ENCODE data around the gene KRTAP10-5. TPM values are rescaled to one million over a fixed set of nuclear protein-coding genes. Genes with fewer than 3 reads are reported as not detected.
"Not testable (repeated sequence)": the region's sequence is repeated elsewhere in the genome, so short reads cannot be mapped to it uniquely, and the experiment has no call there.

The KRTAP10-5 gene
- total RNA-seq, 1 donor from 2014 or later, result not detected

DNA sequence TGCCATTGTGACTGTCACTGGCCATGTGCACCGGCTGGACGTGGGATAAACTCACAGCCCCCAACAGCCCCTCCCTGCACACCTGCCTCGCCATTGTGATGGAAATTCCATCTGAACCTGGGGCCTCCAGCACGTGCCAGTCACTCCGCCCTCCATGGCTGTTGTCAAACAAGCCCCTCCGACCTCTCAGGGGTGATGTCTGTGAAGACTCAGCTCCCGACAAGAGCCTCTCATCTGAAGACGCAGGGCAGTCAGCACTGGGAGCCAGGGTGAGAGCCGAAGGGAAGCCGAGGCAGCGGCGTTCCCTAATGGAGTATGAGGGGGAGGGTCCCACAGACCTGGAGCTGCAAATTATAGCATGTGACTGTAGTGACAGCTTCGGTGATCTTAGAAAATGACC is 27.7 kb downstream of the KRTAP10-5 start:
- TF ChIP-seq, protein P1, sequence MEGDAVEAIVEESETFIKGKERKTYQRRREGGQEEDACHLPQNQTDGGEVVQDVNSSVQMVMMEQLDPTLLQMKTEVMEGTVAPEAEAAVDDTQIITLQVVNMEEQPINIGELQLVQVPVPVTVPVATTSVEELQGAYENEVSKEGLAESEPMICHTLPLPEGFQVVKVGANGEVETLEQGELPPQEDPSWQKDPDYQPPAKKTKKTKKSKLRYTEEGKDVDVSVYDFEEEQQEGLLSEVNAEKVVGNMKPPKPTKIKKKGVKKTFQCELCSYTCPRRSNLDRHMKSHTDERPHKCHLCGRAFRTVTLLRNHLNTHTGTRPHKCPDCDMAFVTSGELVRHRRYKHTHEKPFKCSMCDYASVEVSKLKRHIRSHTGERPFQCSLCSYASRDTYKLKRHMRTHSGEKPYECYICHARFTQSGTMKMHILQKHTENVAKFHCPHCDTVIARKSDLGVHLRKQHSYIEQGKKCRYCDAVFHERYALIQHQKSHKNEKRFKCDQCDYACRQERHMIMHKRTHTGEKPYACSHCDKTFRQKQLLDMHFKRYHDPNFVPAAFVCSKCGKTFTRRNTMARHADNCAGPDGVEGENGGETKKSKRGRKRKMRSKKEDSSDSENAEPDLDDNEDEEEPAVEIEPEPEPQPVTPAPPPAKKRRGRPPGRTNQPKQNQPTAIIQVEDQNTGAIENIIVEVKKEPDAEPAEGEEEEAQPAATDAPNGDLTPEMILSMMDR (IDR thresholded peaks at IDR 0.05; ENCODE audit: partially characterized antibody, unreplicated experiment), result no peak
- Mint-ChIP-seq H3K9me3 (ENCODE audit: unreplicated experiment) (peaks cover 15% of the 10 kb centered on the region), H3K4me1 (ENCODE audit: low read depth, unreplicated experiment) (peaks cover 18% of the 10 kb centered on the region), H3K36me3 (ENCODE audit: unreplicated experiment) (peaks cover 2% of the 10 kb centered on the region), H3K27me3 (ENCODE audit: unreplicated experiment) (peaks cover 21% of the 10 kb centered on the region), H3K27ac (ENCODE audit: unreplicated experiment) (no peak overlapping the region), H3K4me3 (ENCODE audit: unreplicated experiment) (no peak overlapping the region)
- no peak for DNase-seq

DNA sequence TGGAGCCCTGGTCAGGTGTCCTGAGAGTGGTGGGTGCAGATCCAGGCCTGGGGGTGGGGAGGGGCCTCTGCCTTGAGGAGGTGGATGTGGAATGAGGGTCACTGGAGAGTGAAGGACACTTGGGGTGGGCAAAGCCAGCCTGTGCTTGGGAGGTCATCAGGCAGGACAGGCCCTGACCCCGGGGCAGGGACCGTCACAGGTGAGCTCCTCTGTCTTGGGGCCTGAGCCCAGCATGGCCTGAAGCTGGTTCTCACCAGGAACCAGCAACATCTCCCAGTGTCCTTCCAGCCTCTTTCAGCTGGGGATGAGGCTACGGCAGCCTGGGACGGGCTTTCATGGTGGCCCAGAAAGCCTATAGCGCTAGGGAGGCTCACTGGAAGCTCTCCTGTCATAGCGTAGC is 28.3 kb downstream of the KRTAP10-5 start:
- Mint-ChIP-seq H3K4me1 (ENCODE audit: low read depth, unreplicated experiment) (peaks cover 16% of the 10 kb centered on the region), H3K9me3 (ENCODE audit: unreplicated experiment) (peaks cover 16% of the 10 kb centered on the region), H3K27ac (ENCODE audit: unreplicated experiment) (no peak overlapping the region), H3K27me3 (ENCODE audit: unreplicated experiment) (peaks cover 19% of the 10 kb centered on the region), H3K4me3 (ENCODE audit: unreplicated experiment) (no peak overlapping the region), H3K36me3 (ENCODE audit: unreplicated experiment) (peaks cover 5% of the 10 kb centered on the region)
- TF ChIP-seq, protein P1 (IDR thresholded peaks at IDR 0.05; ENCODE audit: partially characterized antibody, unreplicated experiment), result no peak
- DNase-seq, result no peak

DNA sequence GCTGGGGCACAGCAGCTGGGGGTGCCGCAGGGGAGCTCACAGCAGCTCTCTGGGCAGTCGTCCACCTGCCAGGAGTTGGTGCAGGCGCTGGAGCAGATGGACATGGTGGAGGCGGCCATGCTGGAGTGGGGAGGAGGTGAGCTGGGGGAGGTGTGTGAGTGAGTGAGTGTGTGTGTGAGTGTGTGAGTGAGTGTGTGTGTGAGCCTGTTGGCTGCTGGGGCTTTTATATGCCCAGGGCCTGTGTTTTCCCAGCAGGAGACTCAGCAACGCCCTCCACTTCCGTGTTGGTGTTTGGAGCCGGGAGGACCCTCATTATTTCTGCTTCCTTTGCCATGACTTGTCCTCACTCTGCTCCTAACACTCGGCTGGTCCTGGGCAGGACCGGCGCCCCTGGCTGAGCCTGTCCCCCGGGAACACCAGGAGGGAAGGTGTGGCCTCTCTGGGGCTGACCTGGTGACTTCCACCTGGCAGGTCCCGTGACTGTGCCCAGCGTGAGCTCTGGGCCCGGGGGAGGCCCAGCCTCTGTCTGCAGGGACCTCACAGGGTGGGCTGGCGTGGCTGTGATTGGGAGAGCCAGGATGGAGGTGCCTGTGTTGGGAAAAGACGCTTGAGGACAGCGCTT is 29.0 kb downstream of the KRTAP10-5 start, which contains the start of gene KRTAP10-2:
KRTAP10-2 (minus strand) TSS at position 166 of the 622 bp plus-strand sequence; CDS start at position 119, 47 bp downstream.
- Mint-ChIP-seq H3K27me3 (ENCODE audit: unreplicated experiment) (peaks cover 19% of the 10 kb centered on the region), H3K4me1 (ENCODE audit: low read depth, unreplicated experiment) (peaks cover 16% of the 10 kb centered on the region), H3K27ac (ENCODE audit: unreplicated experiment) (peak within 1 kb of the TSS; percentile 86), H3K4me3 (ENCODE audit: unreplicated experiment) (peak within 1 kb of the TSS; percentile 47), H3K9me3 (ENCODE audit: unreplicated experiment) (peaks cover 22% of the 10 kb centered on the region), H3K36me3 (ENCODE audit: unreplicated experiment) (peaks cover 10% of the 10 kb centered on the region)
- no peak for DNase-seq
- TF ChIP-seq, protein P1 (IDR thresholded peaks at IDR 0.05; ENCODE audit: partially characterized antibody, unreplicated experiment), result no peak

DNA sequence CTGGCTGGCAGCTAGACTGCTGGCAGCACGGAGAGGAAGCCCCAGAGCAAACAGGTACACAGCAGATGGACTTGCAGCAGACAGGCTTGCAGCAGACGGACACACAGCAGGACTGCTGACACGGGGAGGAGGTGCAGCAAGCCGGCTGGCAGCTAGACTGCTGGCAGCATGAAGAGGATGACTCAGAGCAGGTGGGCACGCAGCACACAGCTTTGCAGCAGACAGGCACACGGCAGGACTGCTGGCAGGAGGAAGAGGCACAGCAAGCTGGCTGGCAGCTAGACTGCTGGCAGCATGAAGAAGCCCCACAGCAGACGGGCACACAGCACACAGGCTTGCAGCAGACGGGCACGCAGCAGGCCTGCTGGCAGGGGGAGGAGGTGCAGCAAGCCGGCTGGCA is 29.6 kb downstream of the KRTAP10-5 start:
- Mint-ChIP-seq H3K36me3 (ENCODE audit: unreplicated experiment) (peaks cover 10% of the 10 kb centered on the region), H3K4me3 (ENCODE audit: unreplicated experiment) (peak overlapping the region; percentile 47), H3K27ac (ENCODE audit: unreplicated experiment) (peak overlapping the region; percentile 86), H3K27me3 (ENCODE audit: unreplicated experiment) (peaks cover 19% of the 10 kb centered on the region), H3K4me1 (ENCODE audit: low read depth, unreplicated experiment) (peaks cover 16% of the 10 kb centered on the region), H3K9me3 (ENCODE audit: unreplicated experiment) (peaks cover 22% of the 10 kb centered on the region)
- TF ChIP-seq, protein P1 (IDR thresholded peaks at IDR 0.05; ENCODE audit: partially characterized antibody, unreplicated experiment), result no peak
- no peak for DNase-seq

DNA sequence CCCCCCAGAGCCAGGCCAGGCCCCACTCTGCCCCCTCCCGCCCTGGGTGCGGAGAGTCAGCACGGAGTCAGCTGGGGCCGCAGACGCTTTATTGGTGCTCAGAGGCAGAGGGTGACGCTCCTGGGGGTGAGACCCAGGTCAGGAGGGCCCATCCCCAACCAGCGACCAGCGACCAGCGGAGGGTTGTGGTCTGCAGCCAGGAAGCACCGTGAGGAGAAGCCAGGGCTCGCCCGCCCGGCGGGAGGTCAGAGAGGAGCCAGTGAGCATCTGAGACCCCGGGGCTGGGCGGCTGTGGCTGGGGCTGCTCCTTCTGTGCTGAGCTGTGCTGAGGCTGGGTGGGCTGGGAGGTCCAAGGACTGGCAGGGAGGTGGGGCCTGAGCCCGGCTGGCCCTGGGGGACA is 30.1 kb downstream of the KRTAP10-5 start:
- Mint-ChIP-seq H3K4me1 (ENCODE audit: low read depth, unreplicated experiment) (peaks cover 16% of the 10 kb centered on the region), H3K9me3 (ENCODE audit: unreplicated experiment) (peaks cover 22% of the 10 kb centered on the region), H3K27me3 (ENCODE audit: unreplicated experiment) (peaks cover 19% of the 10 kb centered on the region), H3K27ac (ENCODE audit: unreplicated experiment) (peak overlapping the region; percentile 86), H3K36me3 (ENCODE audit: unreplicated experiment) (peaks cover 10% of the 10 kb centered on the region)
- not testable (repeated sequence) for H3K4me3 Mint-ChIP-seq (ENCODE audit: unreplicated experiment)
- peak; percentile 50 for DNase-seq

Measured in glutamatergic neuron (in vitro differentiated cells).